DOHH2 (cell line): ENCODE data around the gene ARL2BP.

ENCODE experiments used
- H3F3A ChIP-seq: fragments of 200-600 bp; sonication (generic), shearing (Covaris generic); 2 replicates; pipeline ENCODE4 v1.6.0; 2016; ENCODE audit warnings: antibody characterized with exemption, mild to moderate bottlenecking; ENCODE audit not compliant: control insufficient read depth, insufficient read depth
- H3K27ac ChIP-seq: fragments of 200-600 bp; sonication (generic); 2 replicates; pipeline ENCODE4 v1.5.1; 2014; ENCODE audit warnings: low read depth, mild to moderate bottlenecking, low read length, moderate library complexity
- H3K27me3 ChIP-seq: fragments of 200-600 bp; sonication (generic); 2 replicates; pipeline ENCODE4 v1.6.1; 2014; ENCODE audit warnings: mild to moderate bottlenecking, low read length, mixed read lengths; ENCODE audit not compliant: control insufficient read depth
- H3K36me3 ChIP-seq: fragments of 200-600 bp; sonication (generic); 2 replicates; pipeline ENCODE4 v1.6.1; 2014; ENCODE audit warnings: mild to moderate bottlenecking, low read length, moderate library complexity, mixed read lengths; ENCODE audit not compliant: control insufficient read depth
- H3K4me1 ChIP-seq: fragments of 200-600 bp; sonication (generic); 2 replicates; pipeline ENCODE4 v1.6.1; 2014; ENCODE audit warnings: mild to moderate bottlenecking, low read length, mixed read lengths; ENCODE audit not compliant: control insufficient read depth
- H3K4me2 ChIP-seq: fragments of 200-600 bp; sonication (generic); 2 replicates; pipeline ENCODE4 v1.6.0; 2014; ENCODE audit warnings: mild to moderate bottlenecking, low read length, moderate library complexity
- H3K4me3 ChIP-seq: fragments of 200-600 bp; sonication (generic); 2 replicates; pipeline ENCODE4 v1.5.1; 2014; ENCODE audit warnings: mild to moderate bottlenecking, low read length, mixed read lengths
- H3K79me2 ChIP-seq: fragments of 200-600 bp; sonication (generic); 2 replicates; pipeline ENCODE4 v1.6.1; 2014; ENCODE audit warnings: mild to moderate bottlenecking, low read length, mixed read lengths; ENCODE audit not compliant: control insufficient read depth
- H3K9me2 ChIP-seq: fragments of 200-600 bp; sonication (generic); replicated peaks from 2 replicates; pipeline ENCODE4 v1.6.1; 2014; ENCODE audit warnings: mild to moderate bottlenecking, low read length, mixed read lengths; ENCODE audit not compliant: control insufficient read depth
- H3K9me3 ChIP-seq: fragments of 200-600 bp; sonication (generic); 2 replicates; pipeline ENCODE4 v1.6.1; 2014; ENCODE audit warnings: antibody characterized with exemption, low read length, mixed read lengths; ENCODE audit not compliant: control insufficient read depth, insufficient read depth
- H4K20me1 ChIP-seq: fragments of 200-600 bp; sonication (generic); 2 replicates; pipeline ENCODE4 v1.6.0; 2014; ENCODE audit warnings: low read depth, mild to moderate bottlenecking, antibody characterized with exemption, low read length, moderate library complexity; ENCODE audit not compliant: control insufficient read depth, insufficient read depth
- EZH2phosphoT487 ChIP-seq: fragments of 200-600 bp; sonication (generic); IDR thresholded peaks from 2 replicates; pipeline ENCODE4 v1.6.1; 2017; ENCODE audit warnings: borderline replicate concordance, mild to moderate bottlenecking, antibody characterized with exemption, low read length, moderate library complexity, mixed read lengths
- TF ChIP-seq, protein P1 (sequence below): fragments of 200-600 bp; sonication (generic); IDR thresholded peaks from one replicate; pipeline ENCODE4 v1.5.1; 2014; ENCODE audit warnings: antibody characterized with exemption, mild to moderate bottlenecking, low read depth, low read length; ENCODE audit not compliant: poor library complexity, severe bottlenecking

The ARL2BP gene

DNA sequence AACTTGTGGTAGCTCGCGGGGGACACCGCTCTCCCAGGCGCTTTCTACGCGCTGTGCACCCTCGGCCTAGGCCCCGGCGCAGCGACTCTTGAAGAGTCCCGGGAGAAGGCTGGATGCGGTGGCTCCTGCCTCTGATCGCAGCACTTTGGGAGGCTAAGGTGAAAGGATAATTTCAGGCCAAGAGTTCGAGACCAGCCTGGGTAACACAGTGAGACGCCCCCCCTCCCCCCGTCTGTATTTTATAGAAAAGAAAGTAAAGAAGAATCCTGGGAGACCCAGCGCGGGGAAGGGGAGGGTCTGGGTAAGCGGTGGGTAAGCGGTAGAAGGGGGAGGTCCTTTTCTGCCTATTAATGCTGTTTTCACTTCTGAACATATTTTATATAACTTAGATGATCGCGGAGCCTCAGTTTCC is 39.9 kb downstream of the ARL2BP start:
- Histone ChIP-seq H4K20me1 (no peaks in the 10 kb centered on the region), H3K4me1 (peaks cover 7% of the 10 kb centered on the region; the same call in 1 of the 2 replicates), H3K27me3 (peaks cover 29% of the 10 kb centered on the region), H3K36me3 (no peaks in the 10 kb centered on the region), H3K4me2 (peak overlapping the region; percentile 66), H3K9me3 (no peaks in the 10 kb centered on the region), H3K27ac (no peak overlapping the region), H3K79me2 (no peaks in the 10 kb centered on the region), H3F3A (no peaks in the 10 kb centered on the region), H3K9me2 (no peaks in the 10 kb centered on the region), H3K4me3 (peak overlapping the region; percentile 25)
- TF ChIP-seq EZH2phosphoT487, result 0 out of 2 replicates have a peak, but pooled peaks have one; percentile 16
- TF ChIP-seq, protein P1, sequence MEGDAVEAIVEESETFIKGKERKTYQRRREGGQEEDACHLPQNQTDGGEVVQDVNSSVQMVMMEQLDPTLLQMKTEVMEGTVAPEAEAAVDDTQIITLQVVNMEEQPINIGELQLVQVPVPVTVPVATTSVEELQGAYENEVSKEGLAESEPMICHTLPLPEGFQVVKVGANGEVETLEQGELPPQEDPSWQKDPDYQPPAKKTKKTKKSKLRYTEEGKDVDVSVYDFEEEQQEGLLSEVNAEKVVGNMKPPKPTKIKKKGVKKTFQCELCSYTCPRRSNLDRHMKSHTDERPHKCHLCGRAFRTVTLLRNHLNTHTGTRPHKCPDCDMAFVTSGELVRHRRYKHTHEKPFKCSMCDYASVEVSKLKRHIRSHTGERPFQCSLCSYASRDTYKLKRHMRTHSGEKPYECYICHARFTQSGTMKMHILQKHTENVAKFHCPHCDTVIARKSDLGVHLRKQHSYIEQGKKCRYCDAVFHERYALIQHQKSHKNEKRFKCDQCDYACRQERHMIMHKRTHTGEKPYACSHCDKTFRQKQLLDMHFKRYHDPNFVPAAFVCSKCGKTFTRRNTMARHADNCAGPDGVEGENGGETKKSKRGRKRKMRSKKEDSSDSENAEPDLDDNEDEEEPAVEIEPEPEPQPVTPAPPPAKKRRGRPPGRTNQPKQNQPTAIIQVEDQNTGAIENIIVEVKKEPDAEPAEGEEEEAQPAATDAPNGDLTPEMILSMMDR, result no peak

DNA sequence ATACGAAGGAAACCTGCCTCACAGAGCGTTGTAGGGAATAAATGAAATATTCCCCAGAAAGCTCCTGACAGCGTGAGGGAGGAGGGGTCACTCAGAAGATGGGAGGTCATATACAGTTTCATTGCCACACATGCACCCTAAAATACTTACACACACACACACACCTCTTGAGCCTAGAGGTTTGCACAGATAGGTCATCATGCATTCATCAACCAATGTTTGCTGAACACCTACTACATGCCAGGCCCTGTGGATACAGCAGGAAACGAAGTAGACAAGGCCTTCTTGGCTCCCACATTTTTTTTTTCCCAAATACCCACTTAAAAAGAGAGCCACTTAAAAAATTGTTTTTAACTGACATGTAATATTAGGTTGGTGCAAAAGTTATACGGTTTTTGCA is 40.3 kb downstream of the ARL2BP start:
- TF ChIP-seq, protein P1, result no peak
- no peak for TF ChIP-seq EZH2phosphoT487
- H3K36me3 ChIP-seq, result no peaks in the 10 kb centered on the region
- peaks cover 29% of the 10 kb centered on the region for H3K27me3 ChIP-seq
- H3K4me1 ChIP-seq, result peaks cover 7% of the 10 kb centered on the region; the same call in 1 of the 2 replicates
- H3K9me2 ChIP-seq, result no peaks in the 10 kb centered on the region
- no peak overlapping the region for H3K4me3 ChIP-seq
- H3K9me3 ChIP-seq, result no peaks in the 10 kb centered on the region
- no peaks in the 10 kb centered on the region for H4K20me1 ChIP-seq
- no peaks in the 10 kb centered on the region for H3K79me2 ChIP-seq
- H3F3A ChIP-seq, result no peaks in the 10 kb centered on the region
- H3K4me2 ChIP-seq, result no peak overlapping the region
- no peak overlapping the region for H3K27ac ChIP-seq

DNA sequence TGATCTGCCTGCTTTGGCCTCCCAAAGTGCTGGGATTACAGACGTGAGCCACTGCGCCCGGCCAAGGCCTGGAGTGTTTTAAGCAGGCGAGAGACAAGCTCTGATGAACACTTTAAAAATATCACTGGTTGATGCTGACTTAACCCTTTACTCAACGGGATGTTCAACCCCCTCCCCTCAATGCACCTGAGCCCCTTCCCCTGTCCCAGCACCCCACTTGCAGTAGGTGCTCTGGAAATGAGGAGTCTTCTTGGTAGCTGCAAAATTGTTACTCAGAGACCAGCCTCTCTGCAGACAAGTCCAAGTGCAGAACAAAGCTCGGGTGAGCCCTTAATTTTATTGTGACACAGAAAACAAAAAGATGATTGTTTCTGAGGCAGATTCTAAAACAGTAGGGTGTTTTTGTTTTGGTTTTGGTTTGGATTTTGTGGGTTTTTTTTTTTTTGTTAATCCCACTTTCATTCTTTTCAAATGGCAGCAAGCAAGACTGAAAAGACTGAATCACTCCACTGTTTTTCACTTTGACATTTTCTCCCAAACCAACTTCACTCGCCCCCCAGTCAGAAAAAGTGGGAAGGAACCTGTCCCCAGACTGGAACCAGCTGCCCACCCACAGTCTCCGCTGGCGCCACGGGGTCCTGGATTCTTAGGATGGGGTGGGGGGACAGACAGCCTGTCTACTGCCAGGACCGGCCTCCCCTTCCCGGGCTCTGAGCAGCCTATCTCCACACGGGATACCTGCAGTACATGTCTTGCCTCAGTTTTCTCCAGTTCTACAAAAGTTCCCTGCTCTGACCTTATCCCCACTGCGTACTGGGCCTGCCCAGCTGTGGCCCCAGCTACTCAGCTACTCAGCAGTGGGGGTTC is 44.6 kb downstream of the ARL2BP start:
- H3K36me3 ChIP-seq, result no peaks in the 10 kb centered on the region
- H3K9me3 ChIP-seq, result no peaks in the 10 kb centered on the region
- H3K9me2 ChIP-seq, result no peaks in the 10 kb centered on the region
- H3F3A ChIP-seq, result no peaks in the 10 kb centered on the region
- H3K27ac ChIP-seq, result no peak overlapping the region
- no peaks in the 10 kb centered on the region for H3K79me2 ChIP-seq
- peaks cover 2% of the 10 kb centered on the region; the same call in 1 of the 2 replicates for H3K4me1 ChIP-seq
- H3K27me3 ChIP-seq, result peaks cover 8% of the 10 kb centered on the region
- no peak overlapping the region for H3K4me2 ChIP-seq
- TF ChIP-seq, protein P1, result no peak
- no peaks in the 10 kb centered on the region for H4K20me1 ChIP-seq
- no peak overlapping the region for H3K4me3 ChIP-seq
